Measurements from ENCODE around the gene TFCP2.

DNA sequence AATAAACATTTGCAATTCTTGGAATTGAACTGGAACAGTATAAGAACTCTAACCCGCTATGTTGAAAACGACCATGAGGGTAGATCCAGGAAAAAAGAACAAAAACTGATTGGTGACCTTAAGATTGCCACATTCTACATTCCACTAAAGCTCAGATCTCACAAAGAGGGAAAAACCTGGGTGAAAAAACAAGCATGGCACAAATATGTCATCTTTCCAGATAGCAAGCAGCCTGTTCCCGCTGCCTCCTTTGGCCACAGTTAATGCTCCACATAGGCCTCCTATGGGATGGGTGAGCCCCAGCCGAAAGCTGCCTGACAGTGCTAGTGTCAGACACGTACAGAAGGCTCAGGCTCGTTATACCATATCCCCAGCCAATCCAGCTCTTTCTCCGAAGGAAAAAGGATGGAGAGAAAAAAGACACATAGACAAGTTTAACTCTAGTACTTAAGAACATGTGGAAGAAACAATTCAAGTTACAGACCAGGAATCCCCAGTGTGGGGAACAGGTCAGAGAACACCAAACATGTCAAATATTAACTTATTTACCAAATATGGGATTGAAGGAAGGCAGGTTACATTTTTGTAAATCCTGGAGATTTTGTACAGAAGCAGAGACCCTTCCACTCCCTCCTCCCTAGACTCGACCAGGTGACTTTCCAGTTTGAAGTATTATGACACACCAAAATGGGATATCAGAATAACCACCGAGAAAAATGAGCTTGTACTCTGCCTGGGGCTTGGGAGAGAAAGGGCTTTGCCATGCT lies 110.1 kb downstream of the TFCP2 start:
- TF ChIP-seq, protein P1, sequence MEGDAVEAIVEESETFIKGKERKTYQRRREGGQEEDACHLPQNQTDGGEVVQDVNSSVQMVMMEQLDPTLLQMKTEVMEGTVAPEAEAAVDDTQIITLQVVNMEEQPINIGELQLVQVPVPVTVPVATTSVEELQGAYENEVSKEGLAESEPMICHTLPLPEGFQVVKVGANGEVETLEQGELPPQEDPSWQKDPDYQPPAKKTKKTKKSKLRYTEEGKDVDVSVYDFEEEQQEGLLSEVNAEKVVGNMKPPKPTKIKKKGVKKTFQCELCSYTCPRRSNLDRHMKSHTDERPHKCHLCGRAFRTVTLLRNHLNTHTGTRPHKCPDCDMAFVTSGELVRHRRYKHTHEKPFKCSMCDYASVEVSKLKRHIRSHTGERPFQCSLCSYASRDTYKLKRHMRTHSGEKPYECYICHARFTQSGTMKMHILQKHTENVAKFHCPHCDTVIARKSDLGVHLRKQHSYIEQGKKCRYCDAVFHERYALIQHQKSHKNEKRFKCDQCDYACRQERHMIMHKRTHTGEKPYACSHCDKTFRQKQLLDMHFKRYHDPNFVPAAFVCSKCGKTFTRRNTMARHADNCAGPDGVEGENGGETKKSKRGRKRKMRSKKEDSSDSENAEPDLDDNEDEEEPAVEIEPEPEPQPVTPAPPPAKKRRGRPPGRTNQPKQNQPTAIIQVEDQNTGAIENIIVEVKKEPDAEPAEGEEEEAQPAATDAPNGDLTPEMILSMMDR (IDR thresholded peaks at IDR 0.05) = no peak
- no peak for TF ChIP-seq POLR2A (IDR thresholded peaks at IDR 0.05)

Measured in right lobe of liver (tissue), 4 donors.